Panc1 (cell line): Measurements from ENCODE around the gene UBE2Q2.

ENCODE experiments used
- POLR2AphosphoS5 ChIP-seq: IDR thresholded peaks from 2 replicates; pipeline ENCODE4 v1.6.1; 2012; ENCODE audit warnings: mild to moderate bottlenecking, low read depth, low read length, moderate library complexity
- REST ChIP-seq, 2 experiments: IDR thresholded peaks; 2 replicates each; pipeline ENCODE4 v1.6.1; 2011 to 2012; ENCODE audit warnings: low read depth in 2 of 2, control low read depth in 1 of 2, low read length in 1 of 2, mild to moderate bottlenecking in 1 of 2, moderate library complexity in 1 of 2; ENCODE audit not compliant: insufficient read depth in 1 of 2
- SIN3A ChIP-seq: IDR thresholded peaks from 2 replicates; pipeline ENCODE4 v1.6.1; 2012; ENCODE audit warnings: low read depth, mild to moderate bottlenecking, low read length, moderate library complexity, borderline replicate concordance; ENCODE audit not compliant: insufficient read depth
- TCF7L2 ChIP-seq: IDR thresholded peaks from 2 replicates; pipeline ENCODE4 v1.6.1; 2011; ENCODE audit warnings: mild to moderate bottlenecking, low read depth, low read length, inconsistent platforms
- TF ChIP-seq, protein P1 (sequence below): fragments of 450-650 bp; IDR thresholded peaks from 2 replicates; pipeline ENCODE4 v1.5.1; 2017; ENCODE audit warnings: mild to moderate bottlenecking

DNA sequence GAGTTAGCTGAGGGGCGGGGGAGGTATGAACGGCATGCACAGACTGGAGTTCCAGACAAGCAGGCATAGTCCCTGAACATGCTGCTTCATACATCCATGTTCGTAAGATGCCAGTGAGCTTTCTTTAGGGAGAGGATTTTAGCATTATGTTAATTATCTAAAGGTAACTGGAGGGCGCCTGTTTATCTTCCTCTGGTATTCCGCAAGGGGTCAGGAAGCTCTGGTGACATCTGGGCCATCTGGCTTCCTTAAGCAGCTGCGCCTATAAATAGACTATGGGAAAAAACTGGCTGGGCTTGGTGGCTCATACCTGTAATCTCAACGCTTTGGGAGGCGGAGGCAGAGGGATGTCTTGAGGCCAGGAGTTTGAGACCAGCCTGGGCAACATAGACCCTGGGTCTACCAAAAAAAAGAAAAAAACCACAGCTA, 58.9 kb downstream of the UBE2Q2 start:
- TF ChIP-seq, protein P1, sequence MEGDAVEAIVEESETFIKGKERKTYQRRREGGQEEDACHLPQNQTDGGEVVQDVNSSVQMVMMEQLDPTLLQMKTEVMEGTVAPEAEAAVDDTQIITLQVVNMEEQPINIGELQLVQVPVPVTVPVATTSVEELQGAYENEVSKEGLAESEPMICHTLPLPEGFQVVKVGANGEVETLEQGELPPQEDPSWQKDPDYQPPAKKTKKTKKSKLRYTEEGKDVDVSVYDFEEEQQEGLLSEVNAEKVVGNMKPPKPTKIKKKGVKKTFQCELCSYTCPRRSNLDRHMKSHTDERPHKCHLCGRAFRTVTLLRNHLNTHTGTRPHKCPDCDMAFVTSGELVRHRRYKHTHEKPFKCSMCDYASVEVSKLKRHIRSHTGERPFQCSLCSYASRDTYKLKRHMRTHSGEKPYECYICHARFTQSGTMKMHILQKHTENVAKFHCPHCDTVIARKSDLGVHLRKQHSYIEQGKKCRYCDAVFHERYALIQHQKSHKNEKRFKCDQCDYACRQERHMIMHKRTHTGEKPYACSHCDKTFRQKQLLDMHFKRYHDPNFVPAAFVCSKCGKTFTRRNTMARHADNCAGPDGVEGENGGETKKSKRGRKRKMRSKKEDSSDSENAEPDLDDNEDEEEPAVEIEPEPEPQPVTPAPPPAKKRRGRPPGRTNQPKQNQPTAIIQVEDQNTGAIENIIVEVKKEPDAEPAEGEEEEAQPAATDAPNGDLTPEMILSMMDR, result no peak
- TF ChIP-seq REST (IDR thresholded peaks at IDR 0.05; ENCODE audit: insufficient read depth in 1 of 2, low read depth in 2 of 2, low read length in 1 of 2), result no peak
- TF ChIP-seq POLR2AphosphoS5, result no peak
- no peak for TF ChIP-seq SIN3A
- TF ChIP-seq TCF7L2, result no peak
